Esophagus muscularis mucosa (tissue), 4 donors: Measurements from ENCODE around the gene CHL1.

Experiments
- CTCF ChIP-seq, 3 experiments: fragments of 200-600 bp in 2 of 3; fragments of 450-650 bp in 1 of 3; sonication (generic) in 2 of 3; IDR thresholded peaks; one replicate each; pipeline ENCODE4 v1.5.1; 2017 to 2019; ENCODE audit warnings: antibody characterized with exemption in 3 of 3, mild to moderate bottlenecking in 2 of 3, moderate library complexity in 1 of 3
- EP300 ChIP-seq: sonication (generic); formaldehyde crosslinking; IDR thresholded peaks from one replicate; pipeline ENCODE4 v1.6.1; 2017; ENCODE audit warnings: antibody characterized with exemption
- POLR2A ChIP-seq: fragments of 450-650 bp; IDR thresholded peaks from one replicate; pipeline ENCODE4 v1.6.1; 2017; ENCODE audit warnings: antibody characterized with exemption, moderate library complexity, mild to moderate bottlenecking, low read depth
- POLR2AphosphoS5 ChIP-seq, 2 donors: sonication (generic); formaldehyde crosslinking; IDR thresholded peaks; one replicate each; pipeline ENCODE4 v1.6.1; 2017; ENCODE audit warnings: antibody characterized with exemption in 2 of 2

GRCh38 chr3:243356-243725, 46.8 kb downstream of the CHL1 start:
- TF ChIP-seq POLR2A, result no peak
- no peak for TF ChIP-seq CTCF (IDR thresholded peaks at IDR 0.05)
- no peak for TF ChIP-seq POLR2AphosphoS5 (IDR thresholded peaks at IDR 0.05)
- no peak for TF ChIP-seq EP300
